WTC11 (cell line): Measurements from ENCODE around the gene MYCBP2.

Experiments
- ATF2 ChIP-seq: sonication (generic); formaldehyde crosslinking; IDR thresholded peaks from 2 replicates; pipeline ENCODE4 v1.8.1; 2022; ENCODE audit warnings: low read depth, missing genetic modification reagents, borderline replicate concordance
- CREM ChIP-seq: sonication (generic); formaldehyde crosslinking; IDR thresholded peaks from 2 replicates; pipeline ENCODE4 v1.8.1; 2022; ENCODE audit warnings: mild to moderate bottlenecking, missing genetic modification reagents, moderate library complexity
- CTCF ChIP-seq: fragments of 200-600 bp; IDR thresholded peaks from 2 replicates; pipeline ENCODE4 v1.8.0; 2022; ENCODE audit warnings: antibody characterized with exemption
- ELF4 ChIP-seq: sonication (generic); formaldehyde crosslinking; IDR thresholded peaks from 2 replicates; pipeline ENCODE4 v1.8.1; 2022; ENCODE audit warnings: low read depth, mild to moderate bottlenecking, moderate library complexity, missing genetic modification reagents
- ESRRA ChIP-seq: sonication (generic); formaldehyde crosslinking; IDR thresholded peaks from 2 replicates; pipeline ENCODE4 v1.8.1; 2022; ENCODE audit warnings: mild to moderate bottlenecking, missing genetic modification reagents, borderline replicate concordance
- IRF1 ChIP-seq: sonication (generic); formaldehyde crosslinking; IDR thresholded peaks from 2 replicates; pipeline ENCODE4 v1.8.0; 2023; ENCODE audit warnings: missing genetic modification reagents
- JUN ChIP-seq: sonication (generic); formaldehyde crosslinking; IDR thresholded peaks from 2 replicates; pipeline ENCODE4 v1.8.0; 2023; ENCODE audit warnings: mild to moderate bottlenecking, missing genetic modification reagents
- NR3C1 ChIP-seq: sonication (generic); formaldehyde crosslinking; conservative IDR thresholded peaks from 2 replicates; pipeline ENCODE4 v1.8.1; 2023; ENCODE audit warnings: low read depth, mild to moderate bottlenecking, missing genetic modification reagents
- PREB ChIP-seq: sonication (generic); formaldehyde crosslinking; IDR thresholded peaks from 2 replicates; pipeline ENCODE4 v1.8.1; 2022; ENCODE audit warnings: mild to moderate bottlenecking, missing genetic modification reagents, moderate library complexity, borderline replicate concordance
- TP53 ChIP-seq: sonication (generic); formaldehyde crosslinking; IDR thresholded peaks from 2 replicates; pipeline ENCODE4 v1.8.1; 2023; ENCODE audit warnings: mild to moderate bottlenecking, missing genetic modification reagents
- ZNF423 ChIP-seq: fragments of 250-450 bp; sonication (Bioruptor Pico); IDR thresholded peaks from 2 replicates; pipeline ENCODE4 v2.1.2; 2022; ENCODE audit warnings: mild to moderate bottlenecking, moderate library complexity
- ZSCAN18 ChIP-seq: fragments of 250-450 bp; sonication (Bioruptor Pico); IDR thresholded peaks from 2 replicates; pipeline ENCODE4 v2.1.2; 2022; ENCODE audit warnings: mild to moderate bottlenecking, moderate library complexity

GRCh38 chr13:77328819-77329132 is 1.9 kb upstream of the MYCBP2 start:
- no peak for TF ChIP-seq JUN
- no peak for TF ChIP-seq ZNF423 (CRISPR knock-in tag)
- TF ChIP-seq CTCF, result no peak
- TF ChIP-seq ZSCAN18, result no peak
- no peak for TF ChIP-seq IRF1
- no peak for TF ChIP-seq PREB (CRISPR knock-in tag)
- no peak for TF ChIP-seq TP53 (CRISPR knock-in tag)
- TF ChIP-seq ESRRA, result no peak
- no peak for TF ChIP-seq ELF4 (CRISPR knock-in tag)
- TF ChIP-seq NR3C1 (CRISPR knock-in tag), result no peak
- TF ChIP-seq ATF2 (CRISPR knock-in tag), result no peak
- TF ChIP-seq CREM (CRISPR knock-in tag), result no peak
